ENCODE data around the gene LGALS4.

Gene LGALS4

GRCh38 chr19:38853214-38853613, 40.5 kb upstream of the LGALS4 start:
- no peak overlapping the region for H3K9ac ChIP-seq
- H2AFZ ChIP-seq: no peak overlapping the region
- H3K4me3 ChIP-seq (ENCODE audit: low read depth, low read length): no peak overlapping the region
- peaks cover 9% of the 10 kb centered on the region for H3K4me1 ChIP-seq
- H3K27me3 ChIP-seq (ENCODE audit: control insufficient read depth, insufficient read depth, low read length): no peaks in the 10 kb centered on the region
- H3K79me2 ChIP-seq: peaks cover 10% of the 10 kb centered on the region
- H3K36me3 ChIP-seq (ENCODE audit: control insufficient read depth, insufficient read depth, low read length): no peaks in the 10 kb centered on the region
- TF ChIP-seq CTCF (IDR thresholded peaks at IDR 0.05): no peak
- H3K4me2 ChIP-seq (ENCODE audit: low read length): no peak overlapping the region
- no peak overlapping the region for H3K27ac ChIP-seq
- no peaks in the 10 kb centered on the region for H3K9me3 ChIP-seq (ENCODE audit: control insufficient read depth, low read length)

- Histone ChIP-seq H3K9me3 (ENCODE audit: control insufficient read depth, low read length) (no peaks in the 10 kb centered on the region), H3K27me3 (ENCODE audit: control insufficient read depth, insufficient read depth, low read length) (no peaks in the 10 kb centered on the region), H3K4me3 (ENCODE audit: low read depth, low read length) (peak overlapping the region; percentile 91), H3K79me2 (peaks cover 16% of the 10 kb centered on the region), H3K9ac (peak overlapping the region; percentile 68), H2AFZ (peak overlapping the region; percentile 82), H3K4me1 (peaks cover 13% of the 10 kb centered on the region), H3K27ac (peak overlapping the region; percentile 97), H3K4me2 (ENCODE audit: low read length) (peak overlapping the region; percentile 68), H3K36me3 (ENCODE audit: control insufficient read depth, insufficient read depth, low read length) (no peaks in the 10 kb centered on the region)
- no peak for TF ChIP-seq CTCF (IDR thresholded peaks at IDR 0.05)
Measured at GRCh38 chr19:38852231-38853044, 39.7 kb upstream of the LGALS4 start.

GRCh38 chr19:38851622-38852230, 39.0 kb upstream of the LGALS4 start:
- no peaks in the 10 kb centered on the region for H3K9me3 ChIP-seq (ENCODE audit: control insufficient read depth, low read length)

GRCh38 chr19:38850976-38851621, 38.4 kb upstream of the LGALS4 start:
- H3K9me3 ChIP-seq (ENCODE audit: control insufficient read depth, low read length): no peaks in the 10 kb centered on the region

More at GRCh38 chr19:38851622-38852230, 39.0 kb upstream of the LGALS4 start:
- peaks cover 14% of the 10 kb centered on the region for H3K4me1 ChIP-seq
- H3K4me2 ChIP-seq (ENCODE audit: low read length): peak overlapping the region; percentile 93
- H3K27ac ChIP-seq: peak overlapping the region; percentile 97
- no peak for TF ChIP-seq CTCF (IDR thresholded peaks at IDR 0.05)
- H3K9ac ChIP-seq: peak overlapping the region; percentile 29
- H3K79me2 ChIP-seq: peaks cover 21% of the 10 kb centered on the region
- H2AFZ ChIP-seq: peak overlapping the region; percentile 84
- H3K36me3 ChIP-seq (ENCODE audit: control insufficient read depth, insufficient read depth, low read length): no peaks in the 10 kb centered on the region
- peak overlapping the region; percentile 91 for H3K4me3 ChIP-seq (ENCODE audit: low read depth, low read length)
- H3K27me3 ChIP-seq (ENCODE audit: control insufficient read depth, insufficient read depth, low read length): no peaks in the 10 kb centered on the region

More at GRCh38 chr19:38850976-38851621, 38.4 kb upstream of the LGALS4 start:
- Histone ChIP-seq H2AFZ (peak overlapping the region; percentile 84), H3K4me2 (ENCODE audit: low read length) (peak overlapping the region; percentile 93), H3K27ac (peak overlapping the region; percentile 93), H3K36me3 (ENCODE audit: control insufficient read depth, insufficient read depth, low read length) (no peaks in the 10 kb centered on the region), H3K4me1 (peaks cover 14% of the 10 kb centered on the region), H3K9ac (peak overlapping the region; percentile 29), H3K27me3 (ENCODE audit: control insufficient read depth, insufficient read depth, low read length) (no peaks in the 10 kb centered on the region), H3K79me2 (peaks cover 25% of the 10 kb centered on the region), H3K4me3 (ENCODE audit: low read depth, low read length) (peak overlapping the region; percentile 70)
- TF ChIP-seq CTCF (IDR thresholded peaks at IDR 0.05): peak; percentile 3
